IPS DF 19.7 (cell line): ENCODE results near the gene PPP6R2.
"Not testable (repeated sequence)": the region's sequence is repeated elsewhere in the genome, so short reads cannot be mapped to it uniquely, and the experiment has no call there.

Source experiments
- DNase-seq: peaks from one replicate; pipeline ENCODE4 v3.0.0-alpha.2; 2013; ENCODE audit warnings: low read depth, low spot score

The PPP6R2 gene

GRCh38 chr22:50425179-50425916 is 82.2 kb downstream of the PPP6R2 start:
- DNase-seq = no peak

- no peak for DNase-seq
Observed at GRCh38 chr22:50432131-50432876, 89.2 kb downstream of the PPP6R2 start.

DNA sequence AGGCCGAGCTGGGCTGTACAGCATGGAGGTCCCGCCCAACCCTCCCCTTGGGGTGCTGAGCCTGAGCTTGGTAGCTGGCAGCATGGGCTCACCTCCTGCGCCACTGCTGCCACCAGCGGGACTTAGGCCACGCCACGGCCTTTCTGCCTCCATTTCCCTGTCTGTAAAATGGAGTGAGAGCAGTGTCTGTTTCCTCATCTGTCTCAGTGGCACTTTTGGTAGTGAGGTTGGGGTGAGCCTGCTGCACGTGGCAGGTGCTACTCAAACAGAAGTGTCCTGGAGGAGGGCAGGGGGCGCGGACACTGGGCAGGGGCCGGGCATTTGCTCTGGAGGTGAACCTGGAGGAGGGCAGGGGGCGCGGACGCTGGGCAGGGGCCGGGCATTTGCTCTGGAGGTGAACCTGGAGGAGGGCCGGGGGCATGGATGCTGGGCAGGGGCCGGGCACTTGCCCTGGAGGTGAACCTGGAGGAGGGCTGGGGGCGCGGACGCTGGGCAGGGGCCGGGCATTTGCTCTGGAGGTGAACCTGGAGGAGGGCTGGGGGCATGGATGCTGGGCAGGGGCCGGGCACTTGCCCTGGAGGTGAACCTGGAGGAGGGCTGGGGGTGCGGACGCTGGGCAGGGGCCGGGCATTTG is 89.9 kb downstream of the PPP6R2 start:
- not testable (repeated sequence) for DNase-seq

DNA sequence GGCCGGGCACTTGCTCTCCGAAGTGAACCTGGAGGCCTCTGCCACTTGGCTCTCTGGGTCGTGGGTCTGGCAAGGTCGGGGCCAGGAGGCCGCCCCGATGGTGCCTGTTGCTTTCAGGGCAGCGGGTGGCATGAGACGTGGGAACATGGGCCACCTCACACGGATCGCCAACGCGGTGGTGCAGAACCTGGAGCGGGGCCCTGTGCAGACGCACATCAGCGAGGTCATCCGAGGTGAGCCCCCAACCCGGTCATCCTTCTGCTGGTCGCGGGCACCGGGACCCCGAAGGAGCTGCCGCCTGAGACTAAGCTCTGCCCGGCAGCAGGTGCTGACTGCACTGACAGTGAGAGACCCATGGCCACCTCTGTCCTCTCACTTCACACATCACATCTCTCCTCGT is 91.7 kb downstream of the PPP6R2 start:
- no peak for DNase-seq

DNA sequence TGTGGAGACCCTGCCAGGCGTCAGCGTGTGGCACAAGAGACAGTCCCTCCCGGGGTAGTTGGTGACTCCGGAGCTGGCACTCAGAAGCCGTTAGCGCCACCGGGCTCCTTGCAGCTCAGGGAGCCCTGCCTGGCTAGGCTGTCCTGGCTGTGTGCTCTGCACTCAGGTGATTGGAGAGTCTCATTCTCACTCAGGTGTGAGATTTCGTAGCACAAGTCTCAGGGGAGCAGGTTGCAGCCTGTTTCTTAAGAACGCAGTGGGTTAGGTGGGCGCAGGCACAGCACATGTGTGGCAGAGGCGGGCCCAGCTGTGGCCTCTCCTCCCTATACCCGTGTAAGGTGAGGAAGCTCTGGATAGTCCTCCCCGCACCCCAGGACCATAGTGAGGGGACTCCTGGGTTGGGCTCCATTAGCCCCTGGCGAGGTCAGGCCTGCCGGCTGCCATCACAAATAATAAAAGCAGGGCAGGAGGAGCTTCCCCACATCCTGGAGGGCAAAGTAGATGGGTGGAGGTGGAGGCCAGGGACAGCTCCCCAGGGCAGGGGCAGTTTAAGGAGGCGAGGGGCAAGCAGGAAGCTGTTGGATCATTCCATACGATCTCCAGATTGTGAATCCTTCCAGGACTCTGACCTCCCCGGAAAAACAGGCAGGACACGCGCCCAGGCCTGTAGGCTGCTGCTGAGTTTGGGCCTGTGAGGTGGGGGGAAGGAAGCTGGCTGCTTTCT is 92.3 kb downstream of the PPP6R2 start:
- no peak for DNase-seq

DNA sequence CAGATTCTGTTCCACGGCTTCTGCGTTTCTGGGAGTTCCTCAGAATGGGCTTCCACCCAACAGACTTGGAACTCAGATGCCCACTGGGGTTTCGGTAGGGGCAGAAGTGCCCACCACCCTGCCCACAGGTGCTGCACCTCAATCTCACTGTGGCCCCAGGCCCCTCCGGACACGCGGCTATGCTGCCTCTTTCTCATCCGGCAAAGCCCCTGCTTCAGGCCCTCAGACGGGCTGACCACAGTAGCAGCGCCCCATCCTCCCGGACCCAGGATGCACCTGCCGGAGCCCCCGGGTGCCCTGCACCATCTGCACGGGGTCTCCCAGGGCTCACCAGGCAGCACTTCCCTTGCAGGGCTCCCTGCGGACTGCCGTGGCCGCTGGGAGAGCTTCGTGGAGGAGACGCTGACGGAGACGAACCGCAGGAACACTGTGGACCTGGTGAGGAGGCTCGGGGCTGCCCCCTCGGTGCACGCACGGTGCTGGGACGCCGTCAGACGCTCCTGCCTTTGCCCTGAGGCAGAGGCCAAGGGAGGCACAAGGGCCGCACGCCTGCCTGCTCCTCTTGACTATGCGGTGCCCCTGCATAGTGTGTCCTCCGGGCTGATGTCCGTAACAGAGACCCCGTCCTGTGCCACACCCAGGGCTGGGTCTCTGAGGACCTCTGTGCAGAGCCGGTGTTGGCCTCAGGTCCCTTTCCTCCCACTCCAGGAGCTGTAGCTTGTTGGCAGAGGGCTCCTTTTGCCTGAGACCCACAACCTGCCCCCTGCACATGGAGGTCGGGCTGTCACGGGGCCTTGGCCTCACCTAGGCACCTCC is 93.1 kb downstream of the PPP6R2 start:
- no peak for DNase-seq

DNA sequence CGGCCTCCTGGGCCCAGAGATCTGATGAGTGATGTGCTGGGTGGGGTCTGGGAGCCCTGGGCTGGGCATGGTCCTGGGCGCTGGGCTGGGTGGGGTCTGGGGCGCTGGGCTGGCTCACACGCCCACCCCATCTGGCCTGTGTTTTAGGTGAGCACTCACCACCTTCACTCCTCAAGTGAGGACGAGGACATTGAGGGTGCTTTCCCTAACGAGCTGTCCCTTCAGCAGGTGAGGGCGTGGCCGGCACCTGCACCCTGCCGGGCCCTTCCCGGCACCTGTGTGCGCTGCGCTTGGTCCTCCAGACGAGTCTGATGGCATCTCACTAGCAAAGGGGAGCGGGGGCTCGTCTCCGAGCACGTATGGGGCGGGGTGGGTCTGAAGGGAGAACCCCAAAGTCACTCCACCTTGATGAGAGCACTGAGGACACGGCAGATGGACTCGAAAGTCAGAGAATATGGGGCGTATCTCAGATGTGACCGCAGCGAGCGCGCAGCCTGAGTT is 93.8 kb downstream of the PPP6R2 start:
- no peak for DNase-seq

GRCh38 chr22:50437511-50438304 is 94.6 kb downstream of the PPP6R2 start:
- DNase-seq = no peak

DNA sequence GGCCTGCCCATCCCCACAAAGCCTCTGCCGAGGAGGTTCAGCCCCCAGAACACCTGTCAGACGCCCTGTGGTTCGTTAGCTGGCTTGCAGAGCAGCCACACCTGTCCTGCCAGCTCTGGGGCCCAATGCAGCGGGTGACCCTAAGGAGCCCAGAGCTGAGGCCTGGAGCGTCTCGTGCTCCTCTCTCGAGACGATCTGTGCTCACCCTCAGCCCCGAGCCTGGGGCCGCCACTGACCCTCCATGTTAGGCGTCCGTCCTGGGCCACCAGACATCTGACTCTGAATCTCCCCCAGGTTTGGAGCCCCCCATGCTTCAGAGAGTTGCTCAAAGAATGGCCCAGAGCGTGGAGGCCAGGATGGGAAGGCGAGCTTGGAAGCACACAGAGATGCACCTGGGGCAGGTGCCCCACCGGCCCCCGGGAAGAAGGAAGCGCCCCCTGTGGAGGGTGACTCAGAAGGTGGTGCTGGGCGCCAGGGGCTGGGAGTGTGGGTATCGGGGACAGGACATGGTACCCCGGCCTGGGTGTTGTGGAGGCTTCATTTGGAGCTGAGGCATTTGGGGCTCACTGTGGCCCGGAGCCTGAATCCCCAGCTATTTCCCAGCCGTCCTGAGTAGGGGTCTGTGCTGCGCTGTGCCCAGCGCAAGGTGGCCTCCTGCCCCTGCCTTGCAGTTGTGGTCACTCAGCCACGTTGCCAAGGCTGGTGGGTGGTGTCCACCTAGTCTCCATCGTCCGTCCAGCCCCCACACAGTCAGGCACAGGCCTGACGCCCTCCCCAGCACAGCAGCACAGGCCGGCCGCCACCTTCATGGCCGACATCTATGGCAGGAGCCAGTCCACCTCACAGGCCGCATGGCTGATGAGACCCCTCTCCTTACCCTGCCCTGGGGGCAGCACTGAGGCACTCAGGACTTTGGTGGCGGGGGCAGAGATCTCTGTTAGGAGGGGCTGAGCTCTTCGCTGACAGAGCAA is 95.5 kb downstream of the PPP6R2 start:
- DNase-seq = no peak

DNA sequence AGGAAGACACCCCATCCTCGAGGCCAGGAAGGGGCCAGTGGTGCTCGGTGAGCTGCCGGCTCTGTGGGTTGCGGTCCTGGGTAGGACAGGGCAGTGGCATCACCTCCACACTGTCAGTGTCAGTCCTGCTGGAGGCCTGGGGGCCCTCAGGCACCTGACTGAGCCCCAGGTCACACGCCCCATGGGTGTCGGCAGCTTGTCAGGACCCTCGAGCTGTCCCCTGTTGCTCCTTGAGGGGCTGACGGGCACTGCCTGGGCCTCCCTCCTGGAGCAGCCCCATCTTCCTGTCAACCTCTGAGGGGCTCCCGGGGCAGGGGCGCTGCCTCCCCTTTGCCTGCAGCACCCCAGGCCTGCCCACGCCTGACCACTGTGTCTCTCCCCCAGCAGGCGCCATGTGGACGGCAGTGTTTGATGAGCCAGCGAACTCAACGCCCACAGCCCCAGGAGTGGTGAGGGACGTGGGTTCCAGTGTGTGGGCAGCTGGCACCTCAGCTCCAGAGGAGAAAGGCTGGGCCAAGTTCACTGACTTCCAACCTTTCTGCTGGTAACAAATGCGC is 96.3 kb downstream of the PPP6R2 start:
- no peak for DNase-seq

GRCh38 chr22:50439871-50440331 is 96.8 kb downstream of the PPP6R2 start:
- DNase-seq = no peak

DNA sequence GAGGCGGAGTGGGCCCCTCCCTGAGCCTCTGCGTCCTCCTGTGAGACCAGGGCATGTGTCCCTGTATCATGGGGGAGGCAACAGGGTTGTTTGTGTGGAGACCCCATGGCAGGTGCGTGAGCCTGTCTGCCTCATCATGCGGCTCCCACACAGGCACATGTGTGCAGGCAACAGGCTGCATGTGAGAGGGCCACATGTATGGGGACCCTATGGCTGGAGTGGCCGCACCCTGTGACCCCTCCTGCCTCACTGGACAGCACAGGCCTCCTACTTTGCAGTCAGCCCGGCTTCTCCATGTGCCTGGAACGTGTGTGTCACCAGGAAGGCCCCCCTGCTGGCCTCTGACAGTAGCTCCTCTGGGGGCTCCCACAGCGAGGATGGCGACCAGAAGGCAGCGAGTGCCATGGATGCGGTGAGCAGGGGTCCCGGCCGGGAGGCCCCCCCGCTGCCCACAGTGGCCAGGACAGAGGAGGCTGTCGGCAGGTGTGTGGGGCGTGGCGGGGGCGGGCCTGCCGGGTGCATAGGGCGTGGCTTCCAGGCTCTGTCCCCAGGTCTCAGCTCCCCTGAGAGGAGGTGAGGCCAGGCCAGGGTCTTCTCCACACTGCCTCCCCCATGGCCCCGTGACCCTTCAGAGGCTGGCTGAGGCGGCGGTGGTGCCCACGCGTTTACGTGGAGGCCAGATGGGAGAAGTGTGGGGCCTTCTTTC is 97.6 kb downstream of the PPP6R2 start:
- DNase-seq = no peak

GRCh38 chr22:50441428-50441993 is 98.4 kb downstream of the PPP6R2 start:
- DNase-seq = no peak

DNA sequence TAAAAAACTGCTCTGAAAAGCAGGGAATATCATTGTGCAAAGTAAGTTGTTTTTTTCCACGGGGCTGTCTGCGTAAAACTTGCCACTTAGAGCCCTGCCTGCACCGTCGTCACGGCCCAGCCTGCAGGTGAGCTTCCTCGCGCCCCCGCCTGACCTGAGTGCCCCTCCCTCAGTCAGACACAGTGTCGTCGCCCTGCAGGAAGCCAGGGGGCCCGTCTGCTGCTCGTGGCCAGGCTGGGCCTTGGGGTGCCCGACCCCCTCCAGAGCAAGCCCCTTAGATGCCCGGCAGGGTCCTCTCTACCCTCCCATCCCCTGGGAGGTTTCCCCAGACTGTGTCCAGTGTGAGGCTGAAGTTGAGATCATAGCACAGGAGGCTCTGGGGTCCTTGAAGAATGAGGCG is 100.1 kb downstream of the PPP6R2 start:
- DNase-seq = no peak

DNA sequence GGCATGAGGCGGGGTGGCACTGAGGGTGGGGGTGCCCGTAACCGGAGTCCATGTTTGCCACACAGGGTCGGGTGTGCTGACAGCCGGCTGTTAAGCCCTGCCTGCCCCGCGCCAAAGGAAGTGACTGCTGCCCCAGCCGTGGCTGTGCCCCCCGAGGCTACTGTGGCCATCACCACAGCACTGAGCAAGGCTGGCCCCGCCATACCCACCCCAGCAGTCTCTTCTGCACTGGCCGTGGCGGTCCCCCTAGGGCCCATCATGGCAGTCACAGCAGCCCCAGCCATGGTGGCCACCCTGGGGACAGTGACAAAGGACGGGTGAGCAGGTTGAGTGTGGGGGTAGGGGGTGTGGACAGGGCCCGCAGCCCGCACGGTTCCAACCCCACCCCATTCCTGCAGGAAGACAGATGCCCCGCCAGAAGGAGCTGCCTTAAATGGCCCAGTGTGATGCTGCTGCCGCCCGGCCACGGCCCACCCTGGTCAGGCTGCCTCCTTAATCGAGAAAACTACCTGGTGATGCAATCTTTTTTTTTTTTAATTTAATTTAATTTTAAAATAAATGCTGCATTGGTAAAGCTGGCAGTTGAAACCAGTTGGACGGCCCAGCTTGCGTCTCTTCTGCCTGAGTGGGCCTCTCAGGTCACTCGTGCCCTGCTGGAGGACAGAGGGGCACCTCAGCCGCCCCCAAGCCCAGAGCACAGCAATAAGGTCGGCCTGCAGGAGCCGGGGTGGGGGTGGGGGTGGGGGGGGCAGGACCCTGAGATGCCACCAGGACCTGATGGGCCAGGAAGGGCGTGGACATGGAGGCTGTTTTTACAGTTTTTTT is 100.9 kb downstream of the PPP6R2 start:
- no peak for DNase-seq

DNA sequence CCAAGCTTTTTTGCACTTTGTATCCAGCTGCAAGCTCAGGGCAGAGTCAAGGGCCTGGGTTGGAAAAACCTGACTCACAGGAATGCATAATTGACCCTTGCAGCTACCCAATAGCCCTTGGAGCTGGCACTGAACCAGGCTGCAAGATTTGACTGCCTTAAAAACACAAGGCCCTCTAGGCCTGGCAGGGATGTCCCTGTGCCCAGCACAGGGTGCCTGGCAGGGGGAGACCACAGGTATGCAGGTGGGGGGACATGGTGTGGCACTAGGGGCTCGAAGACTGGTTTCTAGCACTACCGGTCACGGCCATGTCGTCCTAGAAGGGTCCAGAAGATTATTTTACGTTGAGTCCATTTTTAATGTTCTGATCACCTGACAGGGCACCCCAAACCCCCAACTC is 101.5 kb downstream of the PPP6R2 start:
- no peak for DNase-seq
